ENCODE results near the gene CHD6. TPM values are rescaled to one million over a fixed set of nuclear protein-coding genes. Genes with fewer than 3 reads are reported as not detected.

CHD6 gene
- total RNA-seq, 2 experiments from 2014 or later: 26.9 to 45.7 TPM

- Histone ChIP-seq H2AFZ (ENCODE audit: low read length) (no peak overlapping the region), H3K4me1 (ENCODE audit: insufficient read depth, low read length, poor library complexity, severe bottlenecking) (no peaks in the 10 kb centered on the region), H3K27ac (ENCODE audit: low read depth, low read length, poor library complexity, severe bottlenecking) (no peak overlapping the region), H3K4me2 (ENCODE audit: low read length) (no peak overlapping the region), H4K20me1 (ENCODE audit: insufficient read depth, low read length) (no peaks in the 10 kb centered on the region), H3K36me3 (ENCODE audit: insufficient read depth, low read length) (no peaks in the 10 kb centered on the region), H3K9me3 (ENCODE audit: low read length) (no peaks in the 10 kb centered on the region), H3K9me2 (ENCODE audit: insufficient read depth, low read length) (no peaks in the 10 kb centered on the region), H3K4me3 (ENCODE audit: low read depth, low read length, poor library complexity, severe bottlenecking) (no peak overlapping the region), H3K79me2 (ENCODE audit: insufficient read depth, low read depth, low read length) (no peaks in the 10 kb centered on the region)
- TF ChIP-seq CTCF (conservative IDR thresholded peaks at IDR 0.05; ENCODE audit: low read length): no peak
- no peak for TF ChIP-seq EZH2phosphoT487 (IDR thresholded peaks at IDR 0.05; ENCODE audit: borderline replicate concordance, low read depth, low read length)
- intact Hi-C loops (cut with micrococcal nuclease; ENCODE audit: unreplicated experiment): no loop called here
- ChIA-PET CTCF (ENCODE audit: unreplicated experiment) (no interaction called here), POLR2A (no interaction called here)
- no TSS peak for BruUV-seq (replicated peaks)
- no peak for DNase-seq (ENCODE audit: low spot score)
Measured at GRCh38 chr20:41392871-41393704, 225.1 kb downstream of the CHD6 start.

- intact Hi-C loops (cut with micrococcal nuclease; ENCODE audit: unreplicated experiment): no loop called here
- Histone ChIP-seq H2AFZ (ENCODE audit: low read length) (no peak overlapping the region), H3K4me1 (ENCODE audit: insufficient read depth, low read length, poor library complexity, severe bottlenecking) (no peaks in the 10 kb centered on the region), H3K36me3 (ENCODE audit: insufficient read depth, low read length) (no peaks in the 10 kb centered on the region), H3K9me2 (ENCODE audit: insufficient read depth, low read length) (no peaks in the 10 kb centered on the region), H3K4me3 (ENCODE audit: low read depth, low read length, poor library complexity, severe bottlenecking) (no peak overlapping the region), H3K27ac (ENCODE audit: low read depth, low read length, poor library complexity, severe bottlenecking) (no peak overlapping the region), H3K9me3 (ENCODE audit: low read length) (no peaks in the 10 kb centered on the region), H4K20me1 (ENCODE audit: insufficient read depth, low read length) (no peaks in the 10 kb centered on the region), H3K4me2 (ENCODE audit: low read length) (no peak overlapping the region), H3K79me2 (ENCODE audit: insufficient read depth, low read depth, low read length) (no peaks in the 10 kb centered on the region)
- CTCF ChIA-PET (ENCODE audit: unreplicated experiment): no interaction called here
- no peak for DNase-seq (ENCODE audit: low spot score)
- no TSS peak for BruUV-seq (replicated peaks)
- POLR2A ChIA-PET: no interaction called here
- no peak for TF ChIP-seq CTCF (conservative IDR thresholded peaks at IDR 0.05; ENCODE audit: low read length)
- no peak for TF ChIP-seq EZH2phosphoT487 (IDR thresholded peaks at IDR 0.05; ENCODE audit: borderline replicate concordance, low read depth, low read length)
Measured at GRCh38 chr20:41392295-41392694, 225.9 kb downstream of the CHD6 start.

- CTCF ChIA-PET (ENCODE audit: unreplicated experiment): no interaction called here
- Histone ChIP-seq H3K9me2 (ENCODE audit: insufficient read depth, low read length) (no peaks in the 10 kb centered on the region), H3K4me2 (ENCODE audit: low read length) (no peak overlapping the region), H3K79me2 (ENCODE audit: insufficient read depth, low read depth, low read length) (no peaks in the 10 kb centered on the region), H3K4me1 (ENCODE audit: insufficient read depth, low read length, poor library complexity, severe bottlenecking) (no peaks in the 10 kb centered on the region), H3K27ac (ENCODE audit: low read depth, low read length, poor library complexity, severe bottlenecking) (no peak overlapping the region), H2AFZ (ENCODE audit: low read length) (no peak overlapping the region), H3K4me3 (ENCODE audit: low read depth, low read length, poor library complexity, severe bottlenecking) (no peak overlapping the region), H3K36me3 (ENCODE audit: insufficient read depth, low read length) (no peaks in the 10 kb centered on the region), H4K20me1 (ENCODE audit: insufficient read depth, low read length) (no peaks in the 10 kb centered on the region), H3K9me3 (ENCODE audit: low read length) (no peaks in the 10 kb centered on the region)
- intact Hi-C loops (cut with micrococcal nuclease; ENCODE audit: unreplicated experiment): no loop called here
- no peak for DNase-seq (ENCODE audit: low spot score)
- TF ChIP-seq CTCF (conservative IDR thresholded peaks at IDR 0.05; ENCODE audit: low read length): no peak
- no peak for TF ChIP-seq EZH2phosphoT487 (IDR thresholded peaks at IDR 0.05; ENCODE audit: borderline replicate concordance, low read depth, low read length)
- POLR2A ChIA-PET: no interaction called here
- BruUV-seq (replicated peaks): no TSS peak
Measured at GRCh38 chr20:41391587-41392001, 226.6 kb downstream of the CHD6 start.

All from OCI-LY7 (cell line).